ENCODE measurements around the gene ARSD.
"Not testable (repeated sequence)": the region's sequence is repeated elsewhere in the genome, so short reads cannot be mapped to it uniquely, and the experiment has no call there.

The ARSD gene

GRCh38 chrX:2890536-2891460 lies 38.3 kb downstream of the ARSD start:
- not testable (repeated sequence) for FAIRE-seq

- not testable (repeated sequence) for FAIRE-seq
Observed at GRCh38 chrX:2889706-2890490, 39.2 kb downstream of the ARSD start.

GRCh38 chrX:2889045-2889605 lies 40.0 kb downstream of the ARSD start:
- FAIRE-seq = no peak

- no peak for FAIRE-seq
Observed at GRCh38 chrX:2888309-2888708, 40.8 kb downstream of the ARSD start.

GRCh38 chrX:2883770-2884169 lies 45.4 kb downstream of the ARSD start:
- no peak for FAIRE-seq

GRCh38 chrX:2879670-2880069 lies 49.5 kb downstream of the ARSD start:
- no peak for FAIRE-seq

GRCh38 chrX:2878563-2878962 lies 50.6 kb downstream of the ARSD start:
- FAIRE-seq = no peak

- FAIRE-seq = peak; percentile 60
Observed at GRCh38 chrX:2875798-2876399, 53.2 kb downstream of the ARSD start.

- FAIRE-seq = no peak
Observed at GRCh38 chrX:2875136-2875481, 54.0 kb downstream of the ARSD start.

- no peak for FAIRE-seq
Observed at GRCh38 chrX:2874222-2875135, 54.7 kb downstream of the ARSD start.

GRCh38 chrX:2872671-2873277 lies 56.4 kb downstream of the ARSD start:
- FAIRE-seq = no peak

- no peak for FAIRE-seq
Observed at GRCh38 chrX:2871831-2872230, 57.3 kb downstream of the ARSD start.

- FAIRE-seq = no peak
Observed at GRCh38 chrX:2870650-2871049, 58.5 kb downstream of the ARSD start.

GRCh38 chrX:2867206-2867605 lies 61.9 kb downstream of the ARSD start:
- no peak for FAIRE-seq

- no peak for FAIRE-seq
Observed at GRCh38 chrX:2863646-2864045, 65.5 kb downstream of the ARSD start.

GRCh38 chrX:2862404-2862803 lies 66.7 kb downstream of the ARSD start:
- no peak for FAIRE-seq

- FAIRE-seq = peak; percentile 13
Observed at GRCh38 chrX:2859197-2859797, 69.8 kb downstream of the ARSD start.

- no peak for FAIRE-seq
Observed at GRCh38 chrX:2857566-2857965, 71.6 kb downstream of the ARSD start.

GRCh38 chrX:2855761-2856160 lies 73.4 kb downstream of the ARSD start:
- FAIRE-seq = no peak

- FAIRE-seq = no peak
Observed at GRCh38 chrX:2854918-2855317, 74.2 kb downstream of the ARSD start.
